ENCODE measurements around the gene ACSM2B.
"Not testable (repeated sequence)": the region's sequence is repeated elsewhere in the genome, so short reads cannot be mapped to it uniquely, and the experiment has no call there.

GRCh38 chr16:20586716-20587115 is 10.5 kb upstream of the ACSM2B start:
- TF ChIP-seq POLR2A (IDR thresholded peaks at IDR 0.05; ENCODE audit: low read depth, low read length); REST (IDR thresholded peaks at IDR 0.05; ENCODE audit: low read depth, low read length); CTCF (IDR thresholded peaks at IDR 0.05 in 2 of 3, conservative IDR thresholded peaks at IDR 0.05 in 1 of 3; ENCODE audit: control insufficient read depth in 2 of 3, extremely low read depth in 1 of 3, insufficient read depth in 1 of 3, low read depth in 3 of 3, low read length in 3 of 3); RFX5 (IDR thresholded peaks at IDR 0.05; ENCODE audit: low read depth, low read length); ZSCAN29 (IDR thresholded peaks at IDR 0.05); POLR2AphosphoS5 (IDR thresholded peaks at IDR 0.05; ENCODE audit: low read length); MAX (IDR thresholded peaks at IDR 0.05; ENCODE audit: low read depth, low read length); EZH2 (IDR thresholded peaks at IDR 0.05; ENCODE audit: borderline replicate concordance, control insufficient read depth, low read depth, low read length); YY1 (IDR thresholded peaks at IDR 0.05; ENCODE audit: low read depth, low read length); ZBED1 (IDR thresholded peaks at IDR 0.05; ENCODE audit: borderline replicate concordance); JUNB (IDR thresholded peaks at IDR 0.05): not testable (repeated sequence)

Measured in GM12878 (cell line).